ENCODE data around the gene GTF3A. TPM values are rescaled to one million over a fixed set of nuclear protein-coding genes. Genes with fewer than 3 reads are reported as not detected.

The GTF3A gene
- total RNA-seq (2021), result 77.0 to 88.7 TPM (median 78.4 TPM) in 3 replicates
- percentile 90 among the genes with signal in this experiment for Bru-seq, nascent RNA
- long read RNA-seq, experiment 1, transcript GTF3A-201 (9 exons, 1,383 nt), result major isoform, 223 of 264 reads
- long read RNA-seq, experiment 1, transcript GTF3A-202 (8 exons, 1,191 nt), result minor isoform, 7 of 264 reads
- long read RNA-seq, experiment 1, partial matches to known transcripts, result 8 of 264 reads
- long read RNA-seq, experiment 1, other reads (novel, unspliced or antisense), result 25 of 264 reads
- long read RNA-seq, experiment 2, transcript GTF3A-201 (9 exons, 1,383 nt), result major isoform, 55 of 103 reads
- long read RNA-seq, experiment 2, partial matches to known transcripts, result 14 of 103 reads
- long read RNA-seq, experiment 2, other reads (novel, unspliced or antisense), result 31 of 103 reads
- long read RNA-seq, experiment 3, transcript GTF3A-201 (9 exons, 1,383 nt), result major isoform, 16 of 21 reads
- long read RNA-seq, experiment 3, partial matches to known transcripts, result 1 of 21 reads
- long read RNA-seq, experiment 3, other reads (novel, unspliced or antisense), result 4 of 21 reads

- Mint-ChIP-seq H3K9me3 (no peaks in the 10 kb centered on the region), H3K27me3 (ENCODE audit: low read depth) (peaks cover 19% of the 10 kb centered on the region), H3K4me3 (peak within 1 kb of the TSS; percentile 80), H3K27ac (peak within 1 kb of the TSS; percentile 20), H3K36me3 (peaks cover 13% of the 10 kb centered on the region), H3K4me1 (peaks cover 22% of the 10 kb centered on the region)
- ChIA-PET POLR2A (interaction anchor here (0.6 to 1.6 kb wide), 3 partner anchors 18 to 196 kb away, joined by 3 to 4 read pairs (median 3); no protein-coding TSS in a partner anchor), CTCF (interaction anchor here (0.7 to 4.7 kb wide), 16 partner anchors 10 to 676 kb away, joined by 3 to 57 read pairs (median 4); partner anchors contain the start of genes FLT3 and MTIF3)
- ATAC-seq, result peak; percentile 84
- DNase-seq (ENCODE audit: low spot score), result peak; percentile 78
- TF ChIP-seq ZNF317 (CRISPR knock-in tag; IDR thresholded peaks at IDR 0.05; ENCODE audit: borderline replicate concordance, low read depth) (peak; percentile 64; the same call in 1 of the 2 replicates), GRHL2 (CRISPR knock-in tag; IDR thresholded peaks at IDR 0.05; ENCODE audit: insufficient replicate concordance, severe bottlenecking) (no peak), NFYB (CRISPR knock-in tag; conservative IDR thresholded peaks at IDR 0.05; ENCODE audit: low read depth) (peak; percentile 40), MXD4 (CRISPR knock-in tag; IDR thresholded peaks at IDR 0.05; ENCODE audit: borderline replicate concordance) (no peak), AR (CRISPR knock-in tag; IDR thresholded peaks at IDR 0.05) (no peak), ESRRA (CRISPR knock-in tag; IDR thresholded peaks at IDR 0.05; ENCODE audit: borderline replicate concordance) (peak; percentile 97), KAT7 (CRISPR knock-in tag; IDR thresholded peaks at IDR 0.05; ENCODE audit: borderline replicate concordance) (peak; percentile 99), TP53 (CRISPR knock-in tag; IDR thresholded peaks at IDR 0.05) (peak; percentile 98), JUN (CRISPR knock-in tag; IDR thresholded peaks at IDR 0.05) (peak; percentile 95), CTCF (IDR thresholded peaks at IDR 0.05) (no peak), RELA (CRISPR knock-in tag; IDR thresholded peaks at IDR 0.05; ENCODE audit: borderline replicate concordance) (peak; percentile 95), ZNF532 (CRISPR knock-in tag; IDR thresholded peaks at IDR 0.05; ENCODE audit: borderline replicate concordance) (no peak), SOX15 (CRISPR knock-in tag; IDR thresholded peaks at IDR 0.05) (no peak), NFE2L1 (CRISPR knock-in tag; IDR thresholded peaks at IDR 0.05) (peak; percentile 95)
- TF ChIP-seq, protein P1, sequence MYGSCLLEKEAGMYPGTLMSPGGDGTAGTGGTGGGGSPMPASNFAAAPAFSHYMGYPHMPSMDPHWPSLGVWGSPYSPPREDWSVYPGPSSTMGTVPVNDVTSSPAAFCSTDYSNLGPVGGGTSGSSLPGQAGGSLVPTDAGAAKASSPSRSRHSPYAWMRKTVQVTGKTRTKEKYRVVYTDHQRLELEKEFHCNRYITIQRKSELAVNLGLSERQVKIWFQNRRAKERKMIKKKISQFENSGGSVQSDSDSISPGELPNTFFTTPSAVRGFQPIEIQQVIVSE (CRISPR knock-in tag; IDR thresholded peaks at IDR 0.05; ENCODE audit: borderline replicate concordance), result no peak
- TF ChIP-seq, protein P2, sequence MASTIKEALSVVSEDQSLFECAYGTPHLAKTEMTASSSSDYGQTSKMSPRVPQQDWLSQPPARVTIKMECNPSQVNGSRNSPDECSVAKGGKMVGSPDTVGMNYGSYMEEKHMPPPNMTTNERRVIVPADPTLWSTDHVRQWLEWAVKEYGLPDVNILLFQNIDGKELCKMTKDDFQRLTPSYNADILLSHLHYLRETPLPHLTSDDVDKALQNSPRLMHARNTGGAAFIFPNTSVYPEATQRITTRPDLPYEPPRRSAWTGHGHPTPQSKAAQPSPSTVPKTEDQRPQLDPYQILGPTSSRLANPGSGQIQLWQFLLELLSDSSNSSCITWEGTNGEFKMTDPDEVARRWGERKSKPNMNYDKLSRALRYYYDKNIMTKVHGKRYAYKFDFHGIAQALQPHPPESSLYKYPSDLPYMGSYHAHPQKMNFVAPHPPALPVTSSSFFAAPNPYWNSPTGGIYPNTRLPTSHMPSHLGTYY (CRISPR knock-in tag; IDR thresholded peaks at IDR 0.05), result no peak
- TF ChIP-seq, protein P3, sequence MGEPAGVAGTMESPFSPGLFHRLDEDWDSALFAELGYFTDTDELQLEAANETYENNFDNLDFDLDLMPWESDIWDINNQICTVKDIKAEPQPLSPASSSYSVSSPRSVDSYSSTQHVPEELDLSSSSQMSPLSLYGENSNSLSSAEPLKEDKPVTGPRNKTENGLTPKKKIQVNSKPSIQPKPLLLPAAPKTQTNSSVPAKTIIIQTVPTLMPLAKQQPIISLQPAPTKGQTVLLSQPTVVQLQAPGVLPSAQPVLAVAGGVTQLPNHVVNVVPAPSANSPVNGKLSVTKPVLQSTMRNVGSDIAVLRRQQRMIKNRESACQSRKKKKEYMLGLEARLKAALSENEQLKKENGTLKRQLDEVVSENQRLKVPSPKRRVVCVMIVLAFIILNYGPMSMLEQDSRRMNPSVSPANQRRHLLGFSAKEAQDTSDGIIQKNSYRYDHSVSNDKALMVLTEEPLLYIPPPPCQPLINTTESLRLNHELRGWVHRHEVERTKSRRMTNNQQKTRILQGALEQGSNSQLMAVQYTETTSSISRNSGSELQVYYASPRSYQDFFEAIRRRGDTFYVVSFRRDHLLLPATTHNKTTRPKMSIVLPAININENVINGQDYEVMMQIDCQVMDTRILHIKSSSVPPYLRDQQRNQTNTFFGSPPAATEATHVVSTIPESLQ (CRISPR knock-in tag; IDR thresholded peaks at IDR 0.05), result no peak
- TF ChIP-seq, protein P4, sequence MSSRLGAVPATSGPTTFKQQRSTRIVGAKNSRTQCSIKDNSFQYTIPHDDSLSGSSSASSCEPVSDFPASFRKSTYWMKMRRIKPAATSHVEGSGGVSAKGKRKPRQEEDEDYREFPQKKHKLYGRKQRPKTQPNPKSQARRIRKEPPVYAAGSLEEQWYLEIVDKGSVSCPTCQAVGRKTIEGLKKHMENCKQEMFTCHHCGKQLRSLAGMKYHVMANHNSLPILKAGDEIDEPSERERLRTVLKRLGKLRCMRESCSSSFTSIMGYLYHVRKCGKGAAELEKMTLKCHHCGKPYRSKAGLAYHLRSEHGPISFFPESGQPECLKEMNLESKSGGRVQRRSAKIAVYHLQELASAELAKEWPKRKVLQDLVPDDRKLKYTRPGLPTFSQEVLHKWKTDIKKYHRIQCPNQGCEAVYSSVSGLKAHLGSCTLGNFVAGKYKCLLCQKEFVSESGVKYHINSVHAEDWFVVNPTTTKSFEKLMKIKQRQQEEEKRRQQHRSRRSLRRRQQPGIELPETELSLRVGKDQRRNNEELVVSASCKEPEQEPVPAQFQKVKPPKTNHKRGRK (CRISPR knock-in tag; IDR thresholded peaks at IDR 0.05; ENCODE audit: borderline replicate concordance), result 0 out of 2 replicates have a peak, but pooled peaks have one; percentile 44
Observed at GRCh38 chr13:27424246-27425157, at the start of gene GTF3A. Gene GTF3A, plus strand, starts transcription at chr13:27424619.

Measured in WTC11 (cell line).